OCI-LY7 (cell line): ENCODE measurements around the gene IQCE. TPM values are rescaled to one million over a fixed set of nuclear protein-coding genes. Genes with fewer than 3 reads are reported as not detected.

Experiments
- BruUV-seq: library from RNA; stranded (reverse); fragments of 400-500 nt; replicated peaks from 2 replicates; lab custom pipeline; 2021; lab: Mats Ljungman, UMichigan
- CTCF ChIA-PET: fragments of 300-600 bp; sonication (Branson Sonifier 250); formaldehyde crosslinking; loops from one replicate; lab custom pipeline; 2022; ENCODE audit warnings: antibody characterized with exemption; ENCODE audit not compliant: unreplicated experiment; lab: Charles Lee
- POLR2A ChIA-PET: fragments of 300-600 bp; sonication (Branson Sonifier 250); formaldehyde crosslinking; loops from one replicate; lab custom pipeline; 2022; ENCODE audit warnings: antibody characterized with exemption; lab: Charles Lee
- DNase-seq: peaks from one replicate; pipeline ENCODE4 v3.0.0-alpha.2; 2015; ENCODE audit warnings: low spot score
- H2AFZ ChIP-seq: fragments of 200-600 bp; sonication (generic), shearing (Covaris generic); 2 replicates; pipeline ENCODE4 v1.6.1; 2014; ENCODE audit warnings: mild to moderate bottlenecking, antibody characterized with exemption, low read length, moderate library complexity
- H3K27ac ChIP-seq: fragments of 200-600 bp; sonication (generic); 2 replicates; pipeline ENCODE4 v1.5.1; 2014; ENCODE audit warnings: mixed run types, low read depth, mild to moderate bottlenecking, moderate library complexity, low read length, inconsistent platforms; ENCODE audit not compliant: poor library complexity, severe bottlenecking
- H3K36me3 ChIP-seq: fragments of 200-600 bp; sonication (generic); 2 replicates; pipeline ENCODE4 v1.6.1; 2014; ENCODE audit warnings: mild to moderate bottlenecking, antibody characterized with exemption, low read length, moderate library complexity, mixed read lengths; ENCODE audit not compliant: insufficient read depth
- H3K4me1 ChIP-seq: fragments of 200-600 bp; sonication (generic); 2 replicates; pipeline ENCODE4 v1.5.1; 2014; ENCODE audit warnings: mild to moderate bottlenecking, low read length; ENCODE audit not compliant: insufficient read depth, poor library complexity, severe bottlenecking
- H3K4me2 ChIP-seq: fragments of 200-600 bp; sonication (generic); 2 replicates; pipeline ENCODE4 v1.6.1; 2014; ENCODE audit warnings: mild to moderate bottlenecking, low read length
- H3K4me3 ChIP-seq: fragments of 200-600 bp; sonication (generic); 2 replicates; pipeline ENCODE4 v1.5.1; 2014; ENCODE audit warnings: mild to moderate bottlenecking, low read depth, low read length; ENCODE audit not compliant: poor library complexity, severe bottlenecking
- H3K79me2 ChIP-seq: fragments of 200-600 bp; sonication (generic); 2 replicates; pipeline ENCODE4 v1.6.1; 2016; ENCODE audit warnings: low read depth, mild to moderate bottlenecking, low read length, moderate library complexity, mixed read lengths; ENCODE audit not compliant: insufficient read depth
- H3K9me2 ChIP-seq: fragments of 200-600 bp; sonication (generic); 2 replicates; pipeline ENCODE4 v1.6.1; 2016; ENCODE audit warnings: mild to moderate bottlenecking, low read length, mixed read lengths; ENCODE audit not compliant: insufficient read depth
- H3K9me3 ChIP-seq: fragments of 200-600 bp; sonication (generic); 2 replicates; pipeline ENCODE4 v1.6.1; 2014; ENCODE audit warnings: mild to moderate bottlenecking, mixed run types, low read length, mixed read lengths
- H4K20me1 ChIP-seq: fragments of 200-600 bp; sonication (generic); 2 replicates; pipeline ENCODE4 v1.6.1; 2014; ENCODE audit warnings: mild to moderate bottlenecking, antibody characterized with exemption, low read length, moderate library complexity, mixed read lengths; ENCODE audit not compliant: insufficient read depth
- EZH2phosphoT487 ChIP-seq: fragments of 200-600 bp; sonication (generic); IDR thresholded peaks from 2 replicates; pipeline ENCODE4 v1.6.1; 2018; ENCODE audit warnings: low read depth, borderline replicate concordance, mild to moderate bottlenecking, mixed run types, antibody characterized with exemption, low read length, moderate library complexity, mixed read lengths
- intact Hi-C: fragments of 100-400 bp; cut with micrococcal nuclease; formaldehyde crosslinking; loops from one replicate; pipeline ENCODE4 v1.10.0; 2022; ENCODE audit not compliant: unreplicated experiment
- total RNA-seq, 2 experiments: library from RNA; depleted of rRNA in 1 of 2; stranded (reverse); fragments of >200 nt in 1 of 2; shearing (Covaris generic) in 1 of 2; gene quantifications; 2 replicates each; pipeline ENCODE4 v1.2.3, GENCODE V29; 2014 to 2022
- TF ChIP-seq, protein P1 (sequence below): fragments of 200-600 bp; sonication (generic); conservative IDR thresholded peaks from 2 replicates; pipeline ENCODE4 v1.5.1; 2014; ENCODE audit warnings: mild to moderate bottlenecking, antibody characterized with exemption, low read length, moderate library complexity, mixed read lengths

IQCE gene
- total RNA-seq, 2 experiments from 2014 or later, result 6.2 to 6.6 TPM

DNA sequence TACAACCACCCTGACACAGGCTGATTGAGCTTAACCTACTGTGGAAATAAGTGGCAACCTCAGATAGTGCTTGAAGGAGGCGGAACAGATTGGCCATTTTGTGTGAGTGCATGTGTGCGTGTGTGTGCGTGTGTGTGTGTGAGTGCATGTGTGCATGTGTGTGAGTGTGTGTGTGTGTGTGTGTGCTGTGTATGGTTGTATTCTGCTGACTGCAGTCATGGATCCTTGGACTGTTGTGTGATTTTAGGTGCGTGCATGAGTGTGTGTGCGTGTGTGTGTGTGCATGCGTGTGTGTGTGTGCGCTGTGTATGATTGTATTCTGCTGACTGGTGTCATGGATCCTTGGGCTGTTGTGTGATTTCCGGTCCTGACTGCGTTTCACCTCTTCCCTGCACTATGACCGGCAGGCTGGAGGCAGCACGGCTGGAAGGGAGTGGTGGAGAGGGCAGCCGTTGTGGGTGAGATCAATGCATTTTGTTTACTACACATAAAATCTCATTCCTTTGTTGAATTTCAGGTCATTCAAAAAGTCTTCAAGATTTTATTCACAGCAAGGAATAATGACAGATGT lies 6.3 kb downstream of the IQCE start:
- no peak for DNase-seq
- Histone ChIP-seq H3K36me3 (no peaks in the 10 kb centered on the region), H3K4me3 (no peak overlapping the region), H3K4me2 (no peak overlapping the region), H3K79me2 (no peaks in the 10 kb centered on the region), H3K9me2 (no peaks in the 10 kb centered on the region), H4K20me1 (no peaks in the 10 kb centered on the region), H3K4me1 (peaks cover 6% of the 10 kb centered on the region), H3K9me3 (no peaks in the 10 kb centered on the region), H3K27ac (no peak overlapping the region), H2AFZ (no peak overlapping the region)
- CTCF ChIA-PET, result no interaction called here
- TF ChIP-seq, protein P1, sequence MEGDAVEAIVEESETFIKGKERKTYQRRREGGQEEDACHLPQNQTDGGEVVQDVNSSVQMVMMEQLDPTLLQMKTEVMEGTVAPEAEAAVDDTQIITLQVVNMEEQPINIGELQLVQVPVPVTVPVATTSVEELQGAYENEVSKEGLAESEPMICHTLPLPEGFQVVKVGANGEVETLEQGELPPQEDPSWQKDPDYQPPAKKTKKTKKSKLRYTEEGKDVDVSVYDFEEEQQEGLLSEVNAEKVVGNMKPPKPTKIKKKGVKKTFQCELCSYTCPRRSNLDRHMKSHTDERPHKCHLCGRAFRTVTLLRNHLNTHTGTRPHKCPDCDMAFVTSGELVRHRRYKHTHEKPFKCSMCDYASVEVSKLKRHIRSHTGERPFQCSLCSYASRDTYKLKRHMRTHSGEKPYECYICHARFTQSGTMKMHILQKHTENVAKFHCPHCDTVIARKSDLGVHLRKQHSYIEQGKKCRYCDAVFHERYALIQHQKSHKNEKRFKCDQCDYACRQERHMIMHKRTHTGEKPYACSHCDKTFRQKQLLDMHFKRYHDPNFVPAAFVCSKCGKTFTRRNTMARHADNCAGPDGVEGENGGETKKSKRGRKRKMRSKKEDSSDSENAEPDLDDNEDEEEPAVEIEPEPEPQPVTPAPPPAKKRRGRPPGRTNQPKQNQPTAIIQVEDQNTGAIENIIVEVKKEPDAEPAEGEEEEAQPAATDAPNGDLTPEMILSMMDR, result no peak
- TF ChIP-seq EZH2phosphoT487, result no peak
- intact Hi-C loops, result loop anchor here (5.0 kb wide), 1 partner anchor 47 kb away; no protein-coding TSS in a partner anchor
- no TSS peak for BruUV-seq
- POLR2A ChIA-PET, result no interaction called here

DNA sequence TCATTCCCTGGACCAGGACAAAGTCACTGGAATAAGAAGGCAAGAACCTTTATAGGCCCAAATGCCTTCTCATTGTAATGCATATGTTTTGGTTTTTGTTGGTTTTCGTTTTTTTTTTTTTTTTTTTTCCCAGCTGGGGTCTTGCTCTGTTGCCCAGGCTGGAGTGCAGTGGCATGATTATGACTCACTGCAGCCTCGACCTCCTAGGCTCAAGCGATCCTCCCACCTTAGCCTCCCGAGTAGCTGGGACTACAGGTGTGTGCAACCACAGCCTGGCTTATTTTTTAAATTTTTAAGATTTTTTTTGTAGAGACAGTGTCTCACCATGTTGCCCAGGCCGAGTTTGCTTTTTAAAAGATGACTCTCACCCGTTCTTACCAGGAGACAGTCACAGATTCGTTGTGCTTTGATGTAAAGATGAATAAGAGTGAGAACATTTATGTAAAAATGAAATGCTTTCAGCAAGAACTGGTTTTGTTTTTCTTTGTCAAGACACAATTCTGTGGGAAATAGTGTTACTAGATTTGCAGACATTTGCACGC lies 7.6 kb downstream of the IQCE start:
- Histone ChIP-seq H3K9me3 (no peaks in the 10 kb centered on the region), H2AFZ (no peak overlapping the region), H4K20me1 (no peaks in the 10 kb centered on the region), H3K9me2 (no peaks in the 10 kb centered on the region), H3K36me3 (no peaks in the 10 kb centered on the region), H3K27ac (no peak overlapping the region), H3K4me1 (peaks cover 4% of the 10 kb centered on the region), H3K79me2 (no peaks in the 10 kb centered on the region), H3K4me3 (no peak overlapping the region), H3K4me2 (no peak overlapping the region)
- no TSS peak for BruUV-seq
- POLR2A ChIA-PET, result interaction anchor here (0.7 kb wide), 1 partner anchor 167 kb away, joined by 6 read pairs; no protein-coding TSS in a partner anchor
- CTCF ChIA-PET, result interaction anchor here (0.6 kb wide), 1 partner anchor 144 kb away, joined by 3 read pairs; no protein-coding TSS in a partner anchor
- no peak for DNase-seq
- no peak for TF ChIP-seq EZH2phosphoT487
- intact Hi-C loops, result loop anchor here (5.0 kb wide), 1 partner anchor 46 kb away; no protein-coding TSS in a partner anchor

DNA sequence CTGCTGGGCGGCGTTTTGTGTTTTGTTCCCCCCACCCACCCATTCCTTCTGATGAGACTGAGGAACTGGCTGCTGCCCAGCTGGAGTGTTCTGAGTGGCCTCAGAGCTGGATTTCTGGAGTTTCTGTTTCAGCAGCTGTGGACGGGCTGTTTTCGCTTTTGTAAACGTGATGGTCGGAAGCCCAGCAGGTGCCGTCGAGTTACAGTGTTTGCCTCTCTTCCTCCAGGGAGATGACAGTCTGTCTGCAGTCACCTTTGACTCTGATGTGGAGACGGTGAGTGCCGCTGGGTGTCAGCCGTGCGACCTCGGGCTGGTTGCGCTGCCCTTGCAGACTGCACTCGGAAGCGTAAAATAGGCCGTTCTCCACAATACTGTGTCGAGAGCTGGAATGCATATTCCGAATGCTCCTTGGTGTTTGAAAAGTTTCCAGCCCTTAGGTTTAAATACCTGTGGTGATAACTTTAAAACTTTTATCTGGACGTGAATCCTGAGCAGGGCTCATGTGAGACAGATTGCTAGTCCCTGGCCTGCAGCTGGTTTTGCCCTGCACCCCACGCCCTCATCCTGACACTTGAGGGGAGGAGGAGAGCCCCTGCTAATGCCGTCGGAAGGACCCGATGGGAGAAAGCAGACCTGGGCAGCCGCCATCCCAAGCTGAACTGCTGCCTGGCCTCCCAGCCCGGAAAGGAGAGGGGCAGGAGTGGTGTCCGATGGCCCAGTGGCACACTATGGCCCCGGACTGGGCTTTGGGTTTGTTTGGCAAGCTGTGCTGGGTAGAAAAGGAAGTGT lies 8.3 kb downstream of the IQCE start:
- no peaks in the 10 kb centered on the region for H3K36me3 ChIP-seq
- no peaks in the 10 kb centered on the region for H3K79me2 ChIP-seq
- no peak overlapping the region for H3K4me3 ChIP-seq
- peaks cover 4% of the 10 kb centered on the region for H3K4me1 ChIP-seq
- no TSS peak for BruUV-seq
- H3K27ac ChIP-seq, result no peak overlapping the region
- H3K9me2 ChIP-seq, result no peaks in the 10 kb centered on the region
- no peaks in the 10 kb centered on the region for H3K9me3 ChIP-seq
- POLR2A ChIA-PET, result no interaction called here
- TF ChIP-seq, protein P1, result no peak
- TF ChIP-seq EZH2phosphoT487, result no peak
- CTCF ChIA-PET, result interaction anchor here (0.7 kb wide), 1 partner anchor 143 kb away, joined by 3 read pairs; no protein-coding TSS in a partner anchor
- DNase-seq, result peak; percentile 42
- H2AFZ ChIP-seq, result no peak overlapping the region
- H3K4me2 ChIP-seq, result peak overlapping the region; percentile 22; the same call in 1 of the 2 replicates
- intact Hi-C loops, result loop anchor here (1.0 to 5.0 kb wide), 2 partner anchors 45 to 114 kb away; no protein-coding TSS in a partner anchor
- no peaks in the 10 kb centered on the region for H4K20me1 ChIP-seq
